HG03432 (cell line): ENCODE data around the gene PDE8B.

Source experiments
- ATAC-seq: cut with Tn5 transposase; IDR thresholded peaks from one replicate; pipeline ENCODE4 v1.9.1; 2021; ENCODE audit warnings: mild to moderate bottlenecking, moderate library complexity; ENCODE audit not compliant: unreplicated experiment

PDE8B gene

DNA sequence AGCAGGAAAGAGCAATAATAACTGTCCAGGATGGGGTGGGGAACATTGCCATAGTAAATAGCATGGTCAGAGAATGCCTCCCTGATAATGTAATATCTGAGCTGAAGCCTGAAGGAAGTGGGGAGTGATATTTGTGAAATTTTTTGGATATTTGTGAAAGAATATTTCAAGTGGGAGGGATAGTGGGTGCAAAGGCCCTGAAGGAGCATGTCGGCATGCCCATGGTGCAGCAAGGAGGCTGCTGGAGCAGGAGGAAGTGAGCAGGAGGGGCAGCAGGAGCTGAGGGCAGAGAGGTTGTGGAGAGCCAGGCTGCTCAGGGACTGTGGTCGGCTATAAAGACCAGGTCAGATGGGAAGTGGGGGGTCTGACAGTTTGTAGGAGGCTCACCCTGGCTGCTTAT, 21.1 kb upstream of the PDE8B start:
- no peak for ATAC-seq

GRCh38 chr5:77192441-77193050, 17.9 kb upstream of the PDE8B start:
- ATAC-seq: no peak

GRCh38 chr5:77194762-77195161, 15.7 kb upstream of the PDE8B start:
- ATAC-seq: no peak

GRCh38 chr5:77197840-77198554, 12.5 kb upstream of the PDE8B start:
- ATAC-seq: no peak

GRCh38 chr5:77200663-77201062, 9.8 kb upstream of the PDE8B start:
- ATAC-seq: no peak

GRCh38 chr5:77202145-77202544, 8.3 kb upstream of the PDE8B start:
- no peak for ATAC-seq

- no peak for ATAC-seq
Observed at GRCh38 chr5:77204967-77205366, 5.5 kb upstream of the PDE8B start.

DNA sequence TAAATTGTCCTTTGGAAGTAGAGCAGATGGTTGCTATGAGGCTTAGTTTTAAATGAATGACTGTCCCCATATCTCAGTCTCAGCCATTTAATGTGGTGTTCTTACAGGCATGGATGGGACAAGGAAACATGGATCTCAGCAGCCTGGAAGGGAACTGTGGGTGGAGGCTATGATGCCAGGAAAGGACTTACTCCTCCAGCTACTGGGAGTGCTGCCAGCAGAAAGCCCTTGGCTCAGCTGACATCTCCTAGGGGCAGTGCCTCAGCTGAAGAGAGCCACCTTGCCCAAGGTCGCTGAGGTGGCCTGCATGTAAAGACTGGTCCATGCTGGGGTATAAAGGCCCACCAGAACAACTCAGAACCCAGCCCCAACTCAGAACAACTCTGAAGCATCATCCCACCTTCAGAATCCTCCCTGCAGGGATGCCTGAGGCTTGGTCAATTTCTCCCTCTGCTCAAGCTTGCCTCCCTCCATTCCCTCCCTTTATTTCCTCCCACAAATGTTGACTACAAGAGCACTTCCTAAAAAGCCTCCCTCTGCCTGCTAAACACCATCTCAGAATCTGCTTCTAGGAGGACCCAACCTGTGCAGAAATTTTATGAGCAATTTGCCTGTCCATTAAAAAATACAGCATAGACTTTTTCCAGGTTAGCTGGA, 1.8 kb upstream of the PDE8B start:
- no peak for ATAC-seq

DNA sequence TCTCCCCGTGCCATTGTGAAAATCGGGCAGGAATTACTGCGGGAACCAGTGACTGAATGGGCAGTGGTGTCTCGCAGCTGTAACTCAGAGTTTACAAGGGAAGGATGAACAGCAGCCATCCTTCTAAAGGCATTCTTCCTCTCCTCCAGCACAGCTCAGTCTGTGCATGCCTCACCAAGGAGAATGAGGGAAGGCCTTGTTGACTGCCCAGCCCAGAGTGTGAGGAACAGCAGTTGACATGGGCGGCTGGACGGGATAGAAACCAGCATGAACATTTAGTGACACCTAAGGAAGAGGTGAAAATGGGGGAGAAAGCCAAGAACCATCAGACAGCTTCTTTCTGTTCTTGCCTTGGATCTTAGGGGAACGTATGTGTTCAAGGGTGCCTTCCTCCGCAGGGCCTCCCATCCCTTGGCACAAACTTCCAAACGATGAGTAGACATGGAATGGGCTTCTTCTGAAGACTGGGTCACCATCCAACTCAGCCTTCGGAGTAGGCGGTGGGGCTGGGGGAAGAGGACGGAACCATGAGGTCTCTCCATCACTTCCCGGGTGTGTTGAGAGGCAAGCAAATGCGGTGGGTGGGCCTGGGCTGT, 887 bp upstream of the PDE8B start:
- no peak for ATAC-seq

GRCh38 chr5:77210964-77211690, 647 bp downstream of the PDE8B start:
- no peak for ATAC-seq

GRCh38 chr5:77211691-77212047, 1.2 kb downstream of the PDE8B start:
- ATAC-seq: no peak

DNA sequence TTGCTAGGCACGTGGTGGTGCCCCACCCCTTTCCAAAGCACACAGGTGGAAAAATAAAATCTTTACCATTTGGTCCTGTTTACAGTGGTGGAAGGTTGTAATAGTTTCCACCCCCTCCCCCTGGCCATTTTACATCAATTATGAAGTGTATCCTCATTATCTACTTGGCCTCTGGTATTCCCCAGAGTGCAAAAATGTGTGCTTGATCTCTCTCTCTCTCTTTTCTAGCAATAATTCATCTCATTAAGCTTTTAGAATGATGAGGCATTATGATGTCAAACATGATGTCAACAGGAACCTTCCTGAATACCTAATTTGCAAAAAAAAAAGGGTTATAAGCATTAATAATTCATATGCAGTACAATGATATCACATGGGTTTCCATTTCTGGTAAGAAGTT, 3.1 kb downstream of the PDE8B start:
- no peak for ATAC-seq

DNA sequence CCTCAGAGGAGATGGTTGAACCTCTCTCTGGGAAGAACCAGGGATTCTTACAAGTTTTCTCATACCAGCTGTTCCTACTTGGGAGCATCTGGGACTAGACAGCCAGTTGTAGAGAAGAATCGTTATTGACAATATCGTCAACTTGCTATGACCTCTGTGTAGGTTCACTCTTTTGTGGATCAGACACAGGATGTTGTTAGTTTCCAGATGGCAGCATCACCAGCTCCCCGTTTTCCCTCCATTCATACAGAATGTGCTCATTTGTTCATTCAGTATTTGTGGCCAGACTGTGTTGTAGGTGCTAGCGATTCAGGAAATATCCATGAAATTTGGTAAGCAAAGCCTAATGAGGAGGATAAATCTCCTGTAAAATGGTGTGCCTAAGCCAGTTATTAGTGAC, 3.7 kb downstream of the PDE8B start:
- ATAC-seq: no peak

- ATAC-seq: no peak
Observed at GRCh38 chr5:77218263-77218662, 7.8 kb downstream of the PDE8B start.

DNA sequence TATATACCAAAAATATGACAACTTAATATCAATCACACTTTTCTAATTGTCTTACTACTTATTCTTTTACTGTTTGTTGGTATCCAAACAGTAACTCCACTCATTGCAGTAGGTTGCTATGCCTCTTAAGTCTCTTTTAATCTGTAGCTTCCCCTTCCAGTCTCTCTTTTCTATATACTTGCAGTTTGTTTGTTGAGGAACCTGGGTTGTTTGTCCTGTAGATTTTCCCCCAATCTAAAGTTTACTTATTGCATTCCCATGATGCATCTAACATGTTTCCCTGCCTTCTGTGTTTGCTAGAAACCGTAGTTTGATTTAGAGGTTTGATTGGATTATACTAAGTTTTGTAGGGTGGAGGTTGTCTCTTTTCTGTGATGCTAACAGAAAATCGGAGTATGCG, 10.6 kb downstream of the PDE8B start:
- ATAC-seq: no peak

DNA sequence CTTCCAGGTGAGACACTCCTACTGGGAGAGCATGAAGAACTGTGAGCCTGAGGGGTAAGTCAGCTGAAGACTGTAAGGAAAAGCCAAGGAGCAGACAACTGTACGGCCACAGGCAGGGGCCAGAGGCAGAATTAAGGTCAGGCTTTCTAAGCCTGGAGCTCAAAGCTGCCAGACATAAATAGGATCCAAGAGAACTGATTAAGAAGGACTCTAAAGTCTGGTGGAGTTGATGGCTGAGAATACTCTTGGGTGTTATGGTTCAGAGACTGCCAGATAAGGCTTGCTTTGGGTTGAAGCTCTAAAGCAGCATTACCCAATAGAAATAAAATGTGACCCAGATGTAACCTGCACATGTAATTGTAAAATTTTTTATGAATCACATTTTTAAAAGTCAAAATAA, 12.2 kb downstream of the PDE8B start:
- no peak for ATAC-seq

- ATAC-seq: no peak
Observed at GRCh38 chr5:77223653-77224052, 13.2 kb downstream of the PDE8B start.

GRCh38 chr5:77224672-77225355, 14.3 kb downstream of the PDE8B start:
- no peak for ATAC-seq

GRCh38 chr5:77225531-77225930, 15.1 kb downstream of the PDE8B start:
- no peak for ATAC-seq

GRCh38 chr5:77229887-77230286, 19.4 kb downstream of the PDE8B start:
- no peak for ATAC-seq
